Loucy (cell line): ENCODE measurements around the gene TUFM.

Experiments
- EZH2phosphoT487 ChIP-seq: fragments of 200-600 bp; IDR thresholded peaks from 2 replicates; pipeline ENCODE4 v1.6.1; 2018; ENCODE audit warnings: antibody characterized with exemption, mild to moderate bottlenecking, moderate library complexity, borderline replicate concordance
- TF ChIP-seq, protein P1 (sequence below): fragments of 200-600 bp; sonication (generic); conservative IDR thresholded peaks from 2 replicates; pipeline ENCODE4 v1.5.1; 2014; ENCODE audit warnings: mild to moderate bottlenecking, antibody characterized with exemption, low read length

DNA sequence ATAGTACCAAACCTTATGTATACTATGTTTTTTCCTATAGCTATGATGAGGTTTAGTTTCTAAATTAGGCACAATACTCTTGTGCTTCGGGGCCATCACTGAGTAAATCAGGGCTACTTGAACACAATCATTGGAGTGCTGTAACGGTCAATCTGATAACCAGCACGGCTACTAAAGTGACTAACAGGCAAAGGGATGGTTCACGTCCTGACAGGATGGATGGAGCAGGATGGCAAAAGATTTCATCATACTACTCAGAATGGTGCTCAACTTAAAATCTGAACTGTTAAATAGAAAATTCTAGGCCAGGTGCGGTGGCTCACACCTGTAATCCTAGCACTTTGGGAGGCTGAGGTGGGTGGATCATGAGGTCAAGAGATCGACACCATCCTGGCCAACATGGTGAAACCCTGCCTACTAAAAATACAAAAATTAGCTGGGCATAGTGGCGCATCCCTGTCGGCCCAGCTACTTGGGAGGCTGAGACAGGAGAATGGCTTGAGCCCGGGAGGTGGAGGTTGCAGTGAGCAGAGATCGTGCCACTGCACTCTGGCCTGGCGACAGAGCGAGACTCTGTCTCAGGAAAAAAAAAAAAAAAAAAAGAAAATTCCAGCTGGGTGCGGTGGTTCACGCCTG lies 7.0 kb downstream of the TUFM start:
- TF ChIP-seq, protein P1, sequence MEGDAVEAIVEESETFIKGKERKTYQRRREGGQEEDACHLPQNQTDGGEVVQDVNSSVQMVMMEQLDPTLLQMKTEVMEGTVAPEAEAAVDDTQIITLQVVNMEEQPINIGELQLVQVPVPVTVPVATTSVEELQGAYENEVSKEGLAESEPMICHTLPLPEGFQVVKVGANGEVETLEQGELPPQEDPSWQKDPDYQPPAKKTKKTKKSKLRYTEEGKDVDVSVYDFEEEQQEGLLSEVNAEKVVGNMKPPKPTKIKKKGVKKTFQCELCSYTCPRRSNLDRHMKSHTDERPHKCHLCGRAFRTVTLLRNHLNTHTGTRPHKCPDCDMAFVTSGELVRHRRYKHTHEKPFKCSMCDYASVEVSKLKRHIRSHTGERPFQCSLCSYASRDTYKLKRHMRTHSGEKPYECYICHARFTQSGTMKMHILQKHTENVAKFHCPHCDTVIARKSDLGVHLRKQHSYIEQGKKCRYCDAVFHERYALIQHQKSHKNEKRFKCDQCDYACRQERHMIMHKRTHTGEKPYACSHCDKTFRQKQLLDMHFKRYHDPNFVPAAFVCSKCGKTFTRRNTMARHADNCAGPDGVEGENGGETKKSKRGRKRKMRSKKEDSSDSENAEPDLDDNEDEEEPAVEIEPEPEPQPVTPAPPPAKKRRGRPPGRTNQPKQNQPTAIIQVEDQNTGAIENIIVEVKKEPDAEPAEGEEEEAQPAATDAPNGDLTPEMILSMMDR: no peak
- TF ChIP-seq EZH2phosphoT487: no peak
